PC-3 (cell line): ENCODE results near the gene TM4SF18. TPM values are rescaled to one million over a fixed set of nuclear protein-coding genes. Genes with fewer than 3 reads are reported as not detected.

Experiments
- ATAC-seq: fragments of 200-7000 bp; cut with Tn5 transposase; 2 replicates; pipeline ENCODE4 v1.9.1; 2020; ENCODE audit warnings: mild to moderate bottlenecking, moderate library complexity
- BruUV-seq: library from RNA; stranded (reverse); fragments of 400-500 nt; replicated peaks from 2 replicates; lab custom pipeline; 2021; lab: Mats Ljungman, UMichigan
- CTCF ChIA-PET: fragments of 300-600 bp; sonication (Branson Sonifier 250); formaldehyde crosslinking; loops from one replicate; lab custom pipeline; 2022; ENCODE audit warnings: antibody characterized with exemption; lab: Charles Lee
- POLR2A ChIA-PET: fragments of 300-600 bp; sonication (Branson Sonifier 250); formaldehyde crosslinking; loops from one replicate; lab custom pipeline; 2022; ENCODE audit warnings: antibody characterized with exemption; ENCODE audit not compliant: unreplicated experiment; lab: Charles Lee
- DNase-seq: peaks from one replicate; pipeline ENCODE4 v3.0.0-alpha.2; 2015
- H2AFZ ChIP-seq: fragments of 300-600 bp; sonication (generic); 2 replicates; pipeline ENCODE4 v1.6.0; 2016; ENCODE audit warnings: antibody characterized with exemption, low read length
- H3F3A ChIP-seq: fragments of 300-600 bp; sonication (generic); one replicate; pipeline ENCODE4 v1.6.0; 2017; ENCODE audit warnings: antibody characterized with exemption, low read length, control low read depth, mild to moderate bottlenecking; ENCODE audit not compliant: unreplicated experiment
- H3K27ac ChIP-seq: fragments of 300-600 bp; sonication (generic); 2 replicates; pipeline ENCODE4 v1.5.1; 2016; ENCODE audit warnings: mild to moderate bottlenecking, low read length
- H3K27me3 ChIP-seq: fragments of 300-600 bp; sonication (generic); 2 replicates; pipeline ENCODE4 v1.6.1; 2016; ENCODE audit warnings: low read length, mixed read lengths
- H3K36me3 ChIP-seq: fragments of 300-600 bp; sonication (generic); 2 replicates; pipeline ENCODE4 v1.6.1; 2016; ENCODE audit warnings: low read depth, mixed run types, low read length, mixed read lengths
- H3K4me1 ChIP-seq: fragments of 300-600 bp; sonication (generic); 2 replicates; pipeline ENCODE4 v1.5.1; 2016; ENCODE audit warnings: low read length; ENCODE audit not compliant: insufficient read depth
- H3K4me2 ChIP-seq: fragments of 300-600 bp; sonication (generic); 2 replicates; pipeline ENCODE4 v1.6.0; 2016; ENCODE audit warnings: low read length
- H3K4me3 ChIP-seq: fragments of 300-600 bp; sonication (generic); 2 replicates; pipeline ENCODE4 v1.5.1; 2016; ENCODE audit warnings: mild to moderate bottlenecking, low read length, mixed read lengths
- H3K79me2 ChIP-seq: fragments of 300-600 bp; sonication (generic); 2 replicates; pipeline ENCODE4 v1.6.1; 2017; ENCODE audit warnings: low read length, mixed read lengths
- H3K9ac ChIP-seq: fragments of 300-600 bp; sonication (generic); 2 replicates; pipeline ENCODE4 v1.6.0; 2016; ENCODE audit warnings: mild to moderate bottlenecking, low read length
- H3K9me2 ChIP-seq: fragments of 300-600 bp; sonication (generic); replicated peaks from 2 replicates; pipeline ENCODE4 v1.6.1; 2016; ENCODE audit warnings: mixed run types, low read length, mixed read lengths
- H3K9me3 ChIP-seq: fragments of 300-600 bp; sonication (generic); 2 replicates; pipeline ENCODE4 v1.6.1; 2016; ENCODE audit warnings: low read length, mixed read lengths
- H4K20me1 ChIP-seq: fragments of 300-600 bp; sonication (generic); 2 replicates; pipeline ENCODE4 v1.6.1; 2016; ENCODE audit warnings: low read length, mixed read lengths
- EZH2phosphoT487 ChIP-seq: fragments of 300-600 bp; sonication (generic); IDR thresholded peaks from 2 replicates; pipeline ENCODE4 v1.6.1; 2018; ENCODE audit warnings: mild to moderate bottlenecking, antibody characterized with exemption, low read length, borderline replicate concordance
- intact Hi-C: fragments of 100-400 bp; cut with micrococcal nuclease; formaldehyde crosslinking; loops from 2 replicates; pipeline ENCODE4 v1.9.0; 2023
- total RNA-seq: library from RNA; depleted of rRNA; stranded (reverse); fragments of >200 nt; gene quantifications from 2 replicates; pipeline ENCODE4 v1.2.3, GENCODE V29; 2014; rRNA removed

Gene TM4SF18
- total RNA-seq, 1 experiment from 2014 or later = 0.40 TPM

GRCh38 chr3:149269687-149270086 is 63.7 kb downstream of the TM4SF18 start:
- H3K9ac ChIP-seq = peak overlapping the region; percentile 1; the same call in 1 of the 2 replicates
- no peaks in the 10 kb centered on the region for H3K27me3 ChIP-seq
- no peak for ATAC-seq
- no peaks in the 10 kb centered on the region for H3F3A ChIP-seq
- no peaks in the 10 kb centered on the region for H3K9me3 ChIP-seq
- peak overlapping the region; percentile 62 for H3K27ac ChIP-seq
- peaks cover 17% of the 10 kb centered on the region for H3K4me1 ChIP-seq
- no peaks in the 10 kb centered on the region for H3K36me3 ChIP-seq
- H3K79me2 ChIP-seq = no peaks in the 10 kb centered on the region
- no peak for TF ChIP-seq EZH2phosphoT487
- H3K4me3 ChIP-seq = no peak overlapping the region
- no peak for DNase-seq
- BruUV-seq = no TSS peak
- intact Hi-C loops = loop anchor here (1.0 kb wide), 4 partner anchors 22 to 95 kb away; no protein-coding TSS in a partner anchor
- no peaks in the 10 kb centered on the region for H3K9me2 ChIP-seq
- no peaks in the 10 kb centered on the region for H4K20me1 ChIP-seq
- CTCF ChIA-PET = no interaction called here
- POLR2A ChIA-PET = no interaction called here
- no peak overlapping the region for H2AFZ ChIP-seq
- 0 out of 2 replicates have a peak overlapping the region, but pooled peaks have one; percentile 16 for H3K4me2 ChIP-seq

Other genes with a start within 250 kb of the TM4SF18 start
- gene HLTF, start 247.1 kb downstream of the TM4SF18 start, total RNA-seq = 36.5 and 43.3 TPM in 2 replicates
- 11.3 and 13.9 TPM in 2 replicates for gene HPS3, start 204.0 kb downstream of the TM4SF18 start, total RNA-seq
- 0.04 TPM in 1 of 2 replicates, not detected in the other for gene CP, start 111.8 kb downstream of the TM4SF18 start, total RNA-seq
- 408 and 535 TPM in 2 replicates for gene TM4SF1, start 44.0 kb upstream of the TM4SF18 start, total RNA-seq
- gene TM4SF4, start 141.1 kb upstream of the TM4SF18 start, total RNA-seq = 0.23 and 0.40 TPM in 2 replicates